Neural progenitor cell (in vitro differentiated cells): Measurements from ENCODE around the gene TENM3. TPM values are rescaled to one million over a fixed set of nuclear protein-coding genes. Genes with fewer than 3 reads are reported as not detected.

ENCODE experiments used
- DNase-seq: peaks from one replicate; pipeline ENCODE4 v3.0.0-alpha.2; 2016; ENCODE audit warnings: low spot score
- H2AFZ ChIP-seq: fragments of 200-600 bp; sonication (generic); replicated peaks from 2 replicates; pipeline ENCODE4 v1.6.1; 2016; ENCODE audit warnings: antibody characterized with exemption
- H3F3A ChIP-seq: fragments of 200-600 bp; sonication (generic); 2 replicates; pipeline ENCODE4 v1.6.1; 2016; ENCODE audit warnings: antibody characterized with exemption, low read depth
- H3K27ac ChIP-seq: fragments of 200-600 bp; sonication (generic); 2 replicates; pipeline ENCODE4 v1.5.1; 2016; ENCODE audit warnings: mild to moderate bottlenecking
- H3K27me3 ChIP-seq: fragments of 200-600 bp; sonication (generic); 2 replicates; pipeline ENCODE4 v1.6.1; 2016; ENCODE audit warnings: mild to moderate bottlenecking, moderate library complexity
- H3K36me3 ChIP-seq: fragments of 200-600 bp; sonication (generic); 2 replicates; pipeline ENCODE4 v1.5.1; 2016
- H3K4me1 ChIP-seq: fragments of 200-600 bp; sonication (generic); 2 replicates; pipeline ENCODE4 v1.6.1; 2016; ENCODE audit warnings: mixed run types
- H3K4me2 ChIP-seq: fragments of 200-600 bp; sonication (generic); 2 replicates; pipeline ENCODE4 v1.6.1; 2016
- H3K4me3 ChIP-seq: fragments of 200-600 bp; sonication (generic); 2 replicates; pipeline ENCODE4 v1.5.1; 2016
- H3K79me2 ChIP-seq: fragments of 200-600 bp; sonication (generic); 2 replicates; pipeline ENCODE4 v1.6.1; 2016; ENCODE audit warnings: low read depth
- H3K9ac ChIP-seq: fragments of 200-600 bp; sonication (generic); 2 replicates; pipeline ENCODE4 v1.6.1; 2016
- H3K9me3 ChIP-seq: fragments of 200-600 bp; sonication (generic); 2 replicates; pipeline ENCODE4 v1.5.1; 2016; ENCODE audit warnings: low read depth
- H4K20me1 ChIP-seq: fragments of 200-600 bp; sonication (generic); 2 replicates; pipeline ENCODE4 v1.6.1; 2016; ENCODE audit warnings: low read depth
- H3K27ac Mint-ChIP-seq: 3 replicates; pipeline ENCODE4 v1.8.0; 2021; ENCODE audit warnings: mixed read lengths
- H3K27me3 Mint-ChIP-seq: 2 replicates; pipeline ENCODE4 v1.8.0; 2022; ENCODE audit warnings: low read depth, mild to moderate bottlenecking, inconsistent platforms, moderate library complexity, mixed read lengths; ENCODE audit not compliant: insufficient read depth
- H3K36me3 Mint-ChIP-seq: 3 replicates; pipeline ENCODE4 v1.8.0; 2021; ENCODE audit warnings: mixed read lengths
- H3K4me1 Mint-ChIP-seq: 3 replicates; pipeline ENCODE4 v1.8.0; 2021; ENCODE audit warnings: mixed read lengths
- H3K4me3 Mint-ChIP-seq: 3 replicates; pipeline ENCODE4 v1.8.0; 2021; ENCODE audit warnings: mild to moderate bottlenecking, moderate library complexity, mixed read lengths
- H3K9me3 Mint-ChIP-seq: 3 replicates; pipeline ENCODE4 v1.8.0; 2020; ENCODE audit warnings: mixed read lengths
- CTCF ChIP-seq: fragments of 200-600 bp; sonication (generic); IDR thresholded peaks from 2 replicates; pipeline ENCODE4 v1.5.1; 2017; ENCODE audit warnings: antibody characterized with exemption, mild to moderate bottlenecking
- EZH2 ChIP-seq: fragments of 200-600 bp; sonication (generic); IDR thresholded peaks from 2 replicates; pipeline ENCODE4 v1.6.1; 2017; ENCODE audit warnings: antibody characterized with exemption, mild to moderate bottlenecking, moderate library complexity
- EZH2phosphoT487 ChIP-seq: fragments of 200-600 bp; sonication (generic); IDR thresholded peaks from 2 replicates; pipeline ENCODE4 v1.6.1; 2017; ENCODE audit warnings: antibody characterized with exemption
- total RNA-seq: library from RNA; depleted of rRNA; stranded (reverse); fragments of >200 nt; gene quantifications from 2 replicates; pipeline ENCODE4 v1.2.3, GENCODE V29; 2015; ENCODE audit warnings: low replicate concordance

Gene TENM3
- total RNA-seq, 1 donor from 2014 or later = 78.7 TPM

DNA sequence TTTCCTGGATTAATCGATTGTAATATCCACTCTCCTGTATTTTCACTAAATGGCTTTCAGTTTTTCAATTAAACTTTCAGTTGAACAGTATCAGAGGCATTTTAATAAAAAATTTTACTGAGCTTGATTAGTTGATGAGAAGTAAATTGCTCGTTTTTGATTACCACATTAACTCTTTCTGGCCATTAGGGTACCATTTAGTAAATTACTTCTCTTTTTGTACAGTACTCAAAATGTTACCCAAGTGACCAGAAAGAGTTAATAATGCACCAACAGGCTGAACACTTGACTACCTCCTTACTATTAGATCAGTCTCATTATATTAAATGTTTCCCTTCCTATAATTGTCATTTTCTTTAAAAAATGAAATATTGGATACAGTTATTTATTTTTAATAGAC lies 289.2 kb downstream of the TENM3 start:
- no peak overlapping the region for H2AFZ ChIP-seq
- H3K9ac ChIP-seq = no peak overlapping the region
- Mint-ChIP-seq H3K4me1 (peaks cover 16% of the 10 kb centered on the region), H3K4me3 (no peak overlapping the region), H3K36me3 (peaks cover 15% of the 10 kb centered on the region), H3K27ac (no peak overlapping the region), H3K27me3 (peaks cover 3% of the 10 kb centered on the region), H3K9me3 (no peaks in the 10 kb centered on the region)
- H3K4me1 ChIP-seq = peaks cover 24% of the 10 kb centered on the region
- peaks cover 88% of the 10 kb centered on the region for H3K79me2 ChIP-seq
- DNase-seq = no peak
- no peaks in the 10 kb centered on the region for H3K9me3 ChIP-seq
- H3K4me2 ChIP-seq = no peak overlapping the region
- peaks cover 37% of the 10 kb centered on the region for H4K20me1 ChIP-seq
- peaks cover 27% of the 10 kb centered on the region for H3F3A ChIP-seq
- H3K4me3 ChIP-seq = no peak overlapping the region
- no peaks in the 10 kb centered on the region for H3K36me3 ChIP-seq
- H3K27ac ChIP-seq = no peak overlapping the region
- H3K27me3 ChIP-seq = no peaks in the 10 kb centered on the region
- TF ChIP-seq CTCF (no peak), EZH2phosphoT487 (no peak), EZH2 (no peak)

GRCh38 chr4:182533964-182534363 lies 290.8 kb downstream of the TENM3 start:
- H3K4me3 ChIP-seq = no peak overlapping the region
- H3K9me3 ChIP-seq = no peaks in the 10 kb centered on the region
- H2AFZ ChIP-seq = no peak overlapping the region
- H3K27me3 ChIP-seq = no peaks in the 10 kb centered on the region
- H3K36me3 ChIP-seq = no peaks in the 10 kb centered on the region
- H3K9ac ChIP-seq = no peak overlapping the region
- no peak overlapping the region for H3K4me3 Mint-ChIP-seq
- no peak for DNase-seq
- H3K36me3 Mint-ChIP-seq = peaks cover 8% of the 10 kb centered on the region
- peaks cover 35% of the 10 kb centered on the region for H3K4me1 ChIP-seq
- H3K27ac ChIP-seq = peak overlapping the region; percentile 31
- H3K79me2 ChIP-seq = peaks cover 88% of the 10 kb centered on the region
- H3K4me2 ChIP-seq = no peak overlapping the region
- H4K20me1 ChIP-seq = peaks cover 44% of the 10 kb centered on the region
- H3F3A ChIP-seq = peaks cover 27% of the 10 kb centered on the region
- peaks cover 14% of the 10 kb centered on the region for H3K4me1 Mint-ChIP-seq
- no peak overlapping the region for H3K27ac Mint-ChIP-seq
- peaks cover 3% of the 10 kb centered on the region for H3K27me3 Mint-ChIP-seq
- no peaks in the 10 kb centered on the region for H3K9me3 Mint-ChIP-seq
- no peak for TF ChIP-seq CTCF
- no peak for TF ChIP-seq EZH2phosphoT487
- TF ChIP-seq EZH2 = no peak

DNA sequence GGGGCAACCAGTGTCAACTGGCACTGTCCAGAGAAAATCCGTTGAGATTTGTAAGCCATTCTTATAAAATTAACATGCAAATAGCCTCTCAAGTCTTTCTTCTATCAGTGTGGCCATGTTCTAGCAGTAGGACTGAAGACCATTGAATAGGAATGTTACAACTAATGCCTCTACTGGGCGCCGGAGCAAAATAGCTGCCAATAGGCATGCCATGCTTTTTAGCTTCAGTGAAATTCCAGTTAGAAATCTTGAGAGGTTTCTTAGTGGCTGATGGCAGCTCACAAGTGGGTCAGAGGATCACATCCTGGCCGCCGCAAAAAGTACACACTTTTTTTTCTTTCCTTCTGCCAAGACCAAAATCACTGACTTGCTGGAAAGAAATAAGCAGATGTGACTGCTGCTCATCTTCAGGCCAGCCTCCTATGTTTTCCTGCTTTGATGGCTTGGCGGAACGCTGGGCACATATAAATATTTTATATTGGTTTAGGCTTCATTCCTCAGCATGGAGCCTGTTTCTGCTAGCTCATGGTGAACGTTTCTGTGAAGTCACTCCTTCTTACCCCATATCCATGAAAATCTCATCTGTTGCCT lies 293.1 kb downstream of the TENM3 start:
- Mint-ChIP-seq H3K4me3 (no peak overlapping the region), H3K27ac (no peak overlapping the region), H3K4me1 (peaks cover 12% of the 10 kb centered on the region), H3K9me3 (no peaks in the 10 kb centered on the region), H3K27me3 (peaks cover 3% of the 10 kb centered on the region), H3K36me3 (peaks cover 3% of the 10 kb centered on the region)
- peak overlapping the region; percentile 29 for H3K9ac ChIP-seq
- H3F3A ChIP-seq = peaks cover 27% of the 10 kb centered on the region
- TF ChIP-seq EZH2phosphoT487 = no peak
- TF ChIP-seq EZH2 = no peak
- no peak for TF ChIP-seq CTCF
- H3K27ac ChIP-seq = peak overlapping the region; percentile 73
- peak overlapping the region; percentile 5 for H3K4me3 ChIP-seq
- H2AFZ ChIP-seq = no peak overlapping the region
- H3K36me3 ChIP-seq = no peaks in the 10 kb centered on the region
- H3K4me2 ChIP-seq = peak overlapping the region; percentile 64
- no peaks in the 10 kb centered on the region for H3K9me3 ChIP-seq
- DNase-seq = peak; percentile 68
- peaks cover 35% of the 10 kb centered on the region for H3K4me1 ChIP-seq
- H4K20me1 ChIP-seq = peaks cover 44% of the 10 kb centered on the region
- H3K27me3 ChIP-seq = no peaks in the 10 kb centered on the region
- peaks cover 87% of the 10 kb centered on the region for H3K79me2 ChIP-seq
